Common myeloid progenitor, CD34-positive (primary cell): ENCODE data around the gene RAD51C.
A peak's percentile ranks its signal among the peaks of the same experiment; 100 is the strongest.

Experiments
- CTCF ChIA-PET: fragments of 350-600 bp; sonication (Branson Sonifier 250); formaldehyde crosslinking; loops from one replicate; lab custom pipeline; 2021; ENCODE audit warnings: antibody characterized with exemption; lab: Charles Lee
- POLR2A ChIA-PET: fragments of 350-600 bp; sonication (Branson Sonifier 250); formaldehyde crosslinking; loops from one replicate; lab custom pipeline; 2021; ENCODE audit warnings: antibody characterized with exemption; lab: Charles Lee
- DNase-seq, 3 donors: peaks; one replicate each; pipeline versions ENCODE4 v3.0.0 to v3.0.0-alpha.2; 2013
- H3K27ac ChIP-seq, 2 experiments: 1 replicate in 1 of 2; 2 replicates in 1 of 2; pipeline ENCODE4 v1.7.0; 2013; ENCODE audit warnings: inconsistent platforms in 2 of 2, low read length in 2 of 2, mild to moderate bottlenecking in 2 of 2, low read depth in 1 of 2, moderate library complexity in 1 of 2; ENCODE audit not compliant: severe bottlenecking in 2 of 2, insufficient read depth in 1 of 2, poor library complexity in 1 of 2
- H3K27me3 ChIP-seq, 5 experiments: replicated peaks in 2 of 5; 1 replicate in 3 of 5; 2 replicates in 2 of 5; pipeline versions ENCODE4 v1.6.1 to v1.7.0; 2013; ENCODE audit warnings: low read length in 4 of 5, mild to moderate bottlenecking in 2 of 5, moderate library complexity in 2 of 5, inconsistent platforms in 1 of 5; ENCODE audit not compliant: insufficient read depth in 5 of 5, control insufficient read depth in 4 of 5
- H3K36me3 ChIP-seq, 4 experiments: 1 replicate in 2 of 4; 2 replicates in 2 of 4; pipeline versions ENCODE4 v1.6.1 to v1.7.0; 2013; ENCODE audit warnings: low read length in 3 of 4, control low read depth in 1 of 4, mild to moderate bottlenecking in 1 of 4; ENCODE audit not compliant: control insufficient read depth in 4 of 4, insufficient read depth in 4 of 4
- H3K4me1 ChIP-seq, 4 experiments: 1 replicate in 3 of 4; 2 replicates in 1 of 4; pipeline versions ENCODE4 v1.6.1 to v1.7.1; 2013; ENCODE audit warnings: low read length in 3 of 4, mild to moderate bottlenecking in 3 of 4, control low read depth in 1 of 4, inconsistent platforms in 1 of 4, moderate library complexity in 1 of 4; ENCODE audit not compliant: control insufficient read depth in 4 of 4, insufficient read depth in 4 of 4; ENCODE audit errors: control extremely low read depth in 1 of 4
- H3K4me3 ChIP-seq, 7 experiments: 1 replicate in 4 of 7; 2 replicates in 3 of 7; pipeline versions ENCODE4 v1.5.1 to v1.7.0; 2013; ENCODE audit warnings: mild to moderate bottlenecking in 7 of 7, low read length in 6 of 7, moderate library complexity in 6 of 7, inconsistent platforms in 2 of 7, low read depth in 2 of 7, control low read depth in 1 of 7; ENCODE audit not compliant: insufficient read depth in 4 of 7, control insufficient read depth in 1 of 7; ENCODE audit errors: extremely low read depth in 1 of 7
- H3K9me3 ChIP-seq, 5 experiments: 1 replicate in 4 of 5; 2 replicates in 1 of 5; pipeline versions ENCODE4 v1.6.1 to v1.7.1; 2013; ENCODE audit warnings: low read length in 4 of 5, mild to moderate bottlenecking in 2 of 5, inconsistent platforms in 1 of 5, low read depth in 1 of 5, moderate library complexity in 1 of 5; ENCODE audit not compliant: control insufficient read depth in 4 of 5, insufficient read depth in 2 of 5; ENCODE audit errors: control extremely low read depth in 1 of 5
- WGBS: methylation state at CpG from one replicate; pipeline ENCODE4 v1.1.5; 2013; ENCODE audit not compliant: insufficient coverage; 5-methylcytosine and 5-hydroxymethylcytosine counted together

Gene RAD51C

DNA sequence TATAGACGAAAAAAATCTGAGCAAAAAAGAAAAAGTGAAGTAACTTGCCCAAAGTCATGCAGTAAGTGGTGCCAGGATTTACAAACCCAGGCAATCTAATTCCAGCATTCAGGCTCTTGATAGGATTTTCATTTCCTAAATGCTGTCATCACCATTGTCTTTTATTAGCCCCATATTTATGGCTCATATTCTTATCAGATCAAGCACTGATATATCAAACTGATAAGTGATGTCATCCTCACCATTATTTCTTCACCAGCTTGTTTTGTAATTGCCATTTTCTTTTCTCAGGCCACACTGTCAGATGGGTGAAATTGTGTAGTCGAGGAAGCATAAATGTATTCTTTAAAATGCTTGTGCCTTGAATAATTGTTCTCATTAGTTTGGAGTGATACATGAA lies 1.3 kb downstream of the RAD51C start:
- Histone ChIP-seq H3K4me1 (peaks cover 9 to 24% (median 16%) of the 10 kb centered on the region in 4 experiments), H3K36me3 (peaks cover 0 to 6% (median 0%) of the 10 kb centered on the region in 4 experiments), H3K27me3 (no peaks in the 10 kb centered on the region), H3K9me3 (no peaks in the 10 kb centered on the region), H3K4me3 (peak overlapping the region in 1 of 7 experiments; percentile 83), H3K27ac (no peak overlapping the region)
- WGBS, result no CpG with 5 or more reads among the region's 2 CpGs
- ChIA-PET POLR2A (interaction anchor here (1.7 to 2.4 kb wide), 2 partner anchors 35 to 62 kb away, joined by 4 to 15 read pairs; no protein-coding TSS in a partner anchor), CTCF (no interaction called here)
- no peak for DNase-seq

DNA sequence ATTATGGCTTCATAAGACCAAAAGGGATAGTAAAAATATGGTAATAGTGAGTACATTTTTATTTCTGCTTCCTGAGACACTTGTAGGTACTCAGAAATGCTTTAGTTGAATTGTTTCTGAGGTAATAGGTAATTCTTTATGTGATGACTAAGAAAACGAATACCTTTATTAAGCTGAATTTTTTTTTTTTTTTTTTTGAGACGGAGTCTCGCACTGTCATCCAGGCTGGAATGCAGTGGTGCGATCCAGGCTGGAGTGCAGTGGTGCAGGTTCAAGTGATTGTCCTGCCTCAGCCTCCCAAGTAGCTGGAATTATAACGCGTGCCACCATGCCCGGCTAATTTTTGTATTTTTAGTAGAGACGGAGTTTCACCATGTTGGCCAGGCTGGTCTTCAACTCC lies 1.9 kb downstream of the RAD51C start:
- POLR2A ChIA-PET, result no interaction called here
- WGBS, result 100% methylated on average over 8 of the region's 8 CpGs

DNA sequence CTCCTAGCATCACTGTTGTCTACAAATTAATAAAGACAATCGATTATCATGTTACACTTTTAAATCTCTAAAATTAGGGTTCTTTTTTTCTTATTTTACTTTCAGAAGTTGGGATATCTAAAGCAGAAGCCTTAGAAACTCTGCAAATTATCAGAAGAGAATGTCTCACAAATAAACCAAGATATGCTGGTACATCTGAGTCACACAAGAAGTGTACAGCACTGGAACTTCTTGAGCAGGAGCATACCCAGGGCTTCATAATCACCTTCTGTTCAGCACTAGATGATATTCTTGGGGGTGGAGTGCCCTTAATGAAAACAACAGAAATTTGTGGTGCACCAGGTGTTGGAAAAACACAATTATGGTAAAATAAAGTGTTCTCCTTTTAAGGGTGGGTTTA lies 2.4 kb downstream of the RAD51C start:
- POLR2A ChIA-PET, result no interaction called here
- CTCF ChIA-PET, result no interaction called here
- peaks cover 9 to 24% (median 16%) of the 10 kb centered on the region in 4 experiments for H3K4me1 ChIP-seq
- peaks cover 0 to 3% (median 0%) of the 10 kb centered on the region in 5 experiments for H3K9me3 ChIP-seq
- H3K27me3 ChIP-seq, result no peaks in the 10 kb centered on the region
- H3K27ac ChIP-seq, result no peak overlapping the region
- no CpG with 5 or more reads among the region's 1 CpG for WGBS
- peaks cover 0 to 8% (median 3%) of the 10 kb centered on the region in 4 experiments for H3K36me3 ChIP-seq
- DNase-seq, result no peak
- H3K4me3 ChIP-seq, result no peak overlapping the region

More for the DNA sequence above, 1.9 kb downstream of the RAD51C start:
- CTCF ChIA-PET, result no interaction called here
- Histone ChIP-seq H3K9me3 (no peaks in the 10 kb centered on the region), H3K27me3 (no peaks in the 10 kb centered on the region), H3K36me3 (peaks cover 0 to 6% (median under 1%) of the 10 kb centered on the region in 4 experiments), H3K4me1 (peaks cover 9 to 24% (median 16%) of the 10 kb centered on the region in 4 experiments), H3K27ac (no peak overlapping the region), H3K4me3 (no peak overlapping the region)
- DNase-seq, result no peak

DNA sequence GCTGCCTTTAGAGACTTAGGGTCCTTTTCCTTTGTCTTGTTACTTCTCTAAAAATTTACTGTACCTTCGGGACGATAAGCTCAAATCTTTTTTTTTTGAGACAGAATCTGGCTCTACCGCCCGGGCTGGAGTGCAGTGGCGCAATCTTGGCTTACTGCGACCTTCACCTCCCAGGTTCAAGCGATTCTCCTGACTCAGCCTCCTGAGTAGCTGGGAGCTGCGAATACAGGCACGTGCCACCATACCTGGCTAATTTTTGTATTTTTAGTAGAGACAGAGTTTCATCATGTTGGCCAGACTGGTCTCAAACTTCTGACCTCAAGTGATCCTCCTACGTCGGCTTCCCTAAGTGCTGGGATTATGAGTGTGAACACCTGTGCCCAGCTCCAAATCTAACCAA lies 7.4 kb downstream of the RAD51C start:
- Histone ChIP-seq H3K36me3 (peaks cover 5 to 20% (median 13%) of the 10 kb centered on the region in 4 experiments), H3K27ac (no peak overlapping the region), H3K27me3 (no peaks in the 10 kb centered on the region), H3K4me3 (no peak overlapping the region), H3K4me1 (no peaks in the 10 kb centered on the region), H3K9me3 (peaks cover 0 to 3% (median 0%) of the 10 kb centered on the region in 5 experiments)
- no peak for DNase-seq
- ChIA-PET CTCF (interaction anchor here (0.7 to 1.2 kb wide), 3 partner anchors 10 to 44 kb away, joined by 3 read pairs; no protein-coding TSS in a partner anchor), POLR2A (no interaction called here)
- 99% methylated on average over 9 of the region's 11 CpGs for WGBS

DNA sequence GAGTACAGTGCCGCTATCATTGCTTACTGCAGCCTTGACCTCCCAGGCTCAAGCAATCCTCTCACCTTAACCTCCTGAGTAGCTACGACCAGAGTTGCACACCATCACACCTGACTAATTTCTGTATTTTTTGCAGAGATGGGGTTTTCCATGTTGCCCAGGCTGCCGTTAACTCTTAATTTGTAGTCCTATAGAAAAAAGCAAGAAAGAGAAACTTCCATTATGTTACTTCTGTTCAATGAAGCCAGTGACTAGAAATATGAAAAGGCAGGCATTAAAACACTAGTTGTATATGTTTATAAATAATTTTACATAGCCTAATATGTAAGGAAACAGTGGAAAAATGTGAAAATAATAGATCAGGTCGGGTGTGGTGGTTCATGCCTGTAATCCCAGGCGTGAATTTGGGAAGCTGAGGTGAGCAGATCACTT lies 9.7 kb downstream of the RAD51C start:
- WGBS, result 100% methylated on average over 2 of the region's 5 CpGs

DNA sequence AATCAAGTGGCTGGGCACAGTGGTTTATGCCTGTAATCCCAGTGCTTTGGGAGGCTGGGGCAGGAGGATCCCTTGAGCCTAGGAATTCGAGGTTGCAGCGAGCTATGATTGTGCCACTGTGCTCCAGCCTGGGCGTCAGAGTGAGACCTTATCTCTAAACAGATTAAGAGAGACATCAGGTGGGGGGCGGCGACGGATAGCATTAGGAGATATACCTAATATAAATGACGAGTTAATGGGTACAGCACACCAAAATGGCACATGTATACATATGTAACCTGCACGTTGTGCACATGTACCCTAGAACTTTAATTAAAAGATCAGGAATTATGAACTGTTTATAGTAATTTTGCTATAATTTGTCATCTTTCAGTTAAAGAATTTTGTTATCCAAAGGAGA lies 10.3 kb downstream of the RAD51C start:
- Histone ChIP-seq H3K4me3 (no peak overlapping the region), H3K36me3 (peaks cover 8 to 25% (median 15%) of the 10 kb centered on the region in 4 experiments), H3K27ac (no peak overlapping the region), H3K9me3 (peaks cover 0 to 3% (median 0%) of the 10 kb centered on the region in 5 experiments), H3K27me3 (no peaks in the 10 kb centered on the region), H3K4me1 (no peaks in the 10 kb centered on the region)
- no peak for DNase-seq
- CTCF ChIA-PET, result interaction anchor here (1.5 to 1.7 kb wide), 2 partner anchors 8 to 10 kb away, joined by 4 to 7 read pairs; partner anchors contain the start of genes RAD51C and TEX14
- WGBS, result 100% methylated on average over 6 of the region's 8 CpGs
- POLR2A ChIA-PET, result interaction anchor here (0.8 kb wide), 1 partner anchor 20 kb away, joined by 4 read pairs; no protein-coding TSS in a partner anchor

More for the DNA sequence above, 9.7 kb downstream of the RAD51C start:
- ChIA-PET CTCF (interaction anchor here (1.5 to 1.7 kb wide), 2 partner anchors 9 to 10 kb away, joined by 4 to 7 read pairs; partner anchors contain the start of genes RAD51C and TEX14), POLR2A (no interaction called here)
- no peak overlapping the region for H3K27ac ChIP-seq
- H3K4me1 ChIP-seq, result no peaks in the 10 kb centered on the region
- no peak for DNase-seq
- H3K27me3 ChIP-seq, result no peaks in the 10 kb centered on the region
- peaks cover 0 to 3% (median 0%) of the 10 kb centered on the region in 5 experiments for H3K9me3 ChIP-seq
- H3K36me3 ChIP-seq, result peaks cover 8 to 24% (median 15%) of the 10 kb centered on the region in 4 experiments
- no peak overlapping the region for H3K4me3 ChIP-seq
